Sigmoid colon (tissue), 7 donors: ENCODE measurements around the gene RUNX2. TPM values are rescaled to one million over a fixed set of nuclear protein-coding genes. Genes with fewer than 3 reads are reported as not detected.
A peak's percentile ranks its signal among the peaks of the same experiment; 100 is the strongest.

Experiments
- DNase-seq: peaks from one replicate; pipeline ENCODE4 v3.0.0-alpha.2; 2019
- H3K27ac ChIP-seq, 4 donors: fragments of 200-600 bp; sonication (generic); one replicate each; pipeline ENCODE4 v1.5.1; 2016 to 2019; ENCODE audit warnings: mild to moderate bottlenecking in 1 of 4
- H3K27me3 ChIP-seq, 3 donors: fragments of 200-600 bp; sonication (generic); one replicate each; pipeline ENCODE4 v1.5.1; 2019; ENCODE audit warnings: mild to moderate bottlenecking in 1 of 3
- H3K36me3 ChIP-seq, 4 donors: fragments of 200-600 bp; sonication (generic); one replicate each; pipeline ENCODE4 v1.5.1; 2016 to 2019
- H3K4me1 ChIP-seq, 4 donors: fragments of 200-600 bp; sonication (generic); one replicate each; pipeline ENCODE4 v1.5.1; 2017 to 2019
- H3K4me3 ChIP-seq, 4 donors: fragments of 200-600 bp; sonication (generic); one replicate each; pipeline ENCODE4 v1.5.1; 2017 to 2019; ENCODE audit warnings: mild to moderate bottlenecking in 2 of 4, moderate library complexity in 1 of 4
- H3K9me3 ChIP-seq, 4 donors: fragments of 200-600 bp in 3 of 4; sonication (generic) in 3 of 4; one replicate each; pipeline versions ENCODE4 v1.5.1 to v1.6.1; 2013 to 2019
- CTCF ChIP-seq, 4 experiments: fragments of 450-650 bp in 3 of 4; fragments of 200-600 bp in 1 of 4; IDR thresholded peaks; one replicate each; pipeline ENCODE4 v1.5.1; 2016 to 2019; ENCODE audit warnings: antibody characterized with exemption in 4 of 4, mild to moderate bottlenecking in 3 of 4, moderate library complexity in 2 of 4
- EP300 ChIP-seq, 4 donors: sonication (generic); formaldehyde crosslinking; IDR thresholded peaks; one replicate each; pipeline ENCODE4 v1.6.1; 2017; ENCODE audit warnings: antibody characterized with exemption in 4 of 4
- POLR2A ChIP-seq, 2 donors: fragments of 450-650 bp; IDR thresholded peaks; one replicate each; pipeline ENCODE4 v1.6.1; 2016; ENCODE audit warnings: antibody characterized with exemption in 2 of 2, mild to moderate bottlenecking in 2 of 2, moderate library complexity in 2 of 2
- POLR2AphosphoS5 ChIP-seq, 4 donors: sonication (generic); formaldehyde crosslinking; IDR thresholded peaks; one replicate each; pipeline ENCODE4 v1.6.1; 2017; ENCODE audit warnings: antibody characterized with exemption in 4 of 4
- WGBS, 2 donors: extraction: QIAGEN DNeasy Blood & Tissue Kit; methylation state at CpG; one replicate each; pipeline ENCODE4 v1.1.7; 2013; 5-methylcytosine and 5-hydroxymethylcytosine counted together
- intact Hi-C: fragments of 100-400 bp; cut with DNase I; formaldehyde crosslinking; loops from one replicate; pipeline ENCODE4 v1.15.1; 2023
- polyA plus RNA-seq, 3 donors: library from polyadenylated mRNA; stranded (reverse); fragments of 200-250 nt; gene quantifications; one replicate each; pipeline ENCODE4 v1.2.3, GENCODE V29; 2013
- total RNA-seq, 4 donors: library from RNA; depleted of rRNA; stranded (reverse); fragments of >200 nt; gene quantifications; one replicate each; pipeline ENCODE4 v1.1.0, GENCODE V29; 2016
- donor health status: healthy with polysubstance abuse.
- donor health status: Bipolar disorder and iron deficiency.
- donor health status: healthy.

Gene RUNX2
- total and polyA plus RNA-seq, 7 donors, result 0.92 to 4.7 (median 2.9) TPM

GRCh38 chr6:45433533-45434380, 105.6 kb downstream of the RUNX2 start:
- Histone ChIP-seq H3K36me3 (no peaks in the 10 kb centered on the region), H3K4me1 (peaks cover 0 to 22% (median 11%) of the 10 kb centered on the region in 4 donors), H3K27me3 (no peaks in the 10 kb centered on the region), H3K27ac (peak overlapping the region in 1 of 4 donors; percentile 29), H3K9me3 (no peaks in the 10 kb centered on the region), H3K4me3 (no peak overlapping the region)
- DNase-seq, result no peak
- WGBS, 2 donors, result 17 to 47% methylated on average over 2 of the region's 2 CpGs
- no peak for TF ChIP-seq POLR2AphosphoS5 (IDR thresholded peaks at IDR 0.05)
- intact Hi-C loops, result no loop called here

GRCh38 chr6:45434381-45434700, 106.2 kb downstream of the RUNX2 start:
- TF ChIP-seq POLR2AphosphoS5 (IDR thresholded peaks at IDR 0.05), result no peak
- TF ChIP-seq EP300 (IDR thresholded peaks at IDR 0.05), result no peak
- no peak for TF ChIP-seq POLR2A (IDR thresholded peaks at IDR 0.05)
- no peak for TF ChIP-seq CTCF (IDR thresholded peaks at IDR 0.05)
- Histone ChIP-seq H3K4me3 (no peak overlapping the region), H3K27ac (no peak overlapping the region), H3K36me3 (no peaks in the 10 kb centered on the region), H3K4me1 (peaks cover 0 to 28% (median 11%) of the 10 kb centered on the region in 4 donors), H3K27me3 (no peaks in the 10 kb centered on the region), H3K9me3 (no peaks in the 10 kb centered on the region)
- DNase-seq, result no peak
- intact Hi-C loops, result no loop called here

GRCh38 chr6:45436544-45437438, 108.7 kb downstream of the RUNX2 start:
- Histone ChIP-seq H3K4me1 (peaks cover 0 to 28% (median 11%) of the 10 kb centered on the region in 4 donors), H3K9me3 (no peaks in the 10 kb centered on the region), H3K27ac (peak overlapping the region in 2 of 4 donors; percentile 44 to 67), H3K4me3 (no peak overlapping the region), H3K36me3 (no peaks in the 10 kb centered on the region), H3K27me3 (no peaks in the 10 kb centered on the region)
- TF ChIP-seq POLR2AphosphoS5 (IDR thresholded peaks at IDR 0.05) (peak in 1 of 4 donors; percentile 33), CTCF (IDR thresholded peaks at IDR 0.05) (no peak)
- intact Hi-C loops, result loop anchor here (5.0 kb wide), 1 partner anchor 156 kb away; no protein-coding TSS in a partner anchor
- DNase-seq, result no peak
- WGBS, 2 donors, result 45 to 52% methylated on average over 7 of the region's 7 CpGs

GRCh38 chr6:45437439-45437815, 109.3 kb downstream of the RUNX2 start:
- DNase-seq, result no peak
- no peaks in the 10 kb centered on the region for H3K36me3 ChIP-seq
- peak overlapping the region in 2 of 4 donors; percentile 44 to 67 for H3K27ac ChIP-seq
- no peaks in the 10 kb centered on the region for H3K9me3 ChIP-seq
- WGBS, 2 donors, result 66 to 70% methylated on average over 3 of the region's 3 CpGs
- intact Hi-C loops, result loop anchor here (5.0 kb wide), 1 partner anchor 155 kb away; no protein-coding TSS in a partner anchor
- H3K27me3 ChIP-seq, result no peaks in the 10 kb centered on the region
- H3K4me3 ChIP-seq, result no peak overlapping the region
- no peak for TF ChIP-seq POLR2A (IDR thresholded peaks at IDR 0.05)
- no peak for TF ChIP-seq EP300 (IDR thresholded peaks at IDR 0.05)
- TF ChIP-seq POLR2AphosphoS5 (IDR thresholded peaks at IDR 0.05), result peak in 1 of 4 donors; percentile 16
- no peak for TF ChIP-seq CTCF (IDR thresholded peaks at IDR 0.05)
- H3K4me1 ChIP-seq, result peaks cover 0 to 28% (median 11%) of the 10 kb centered on the region in 4 donors

GRCh38 chr6:45438151-45438550, 110.0 kb downstream of the RUNX2 start:
- H3K27ac ChIP-seq, result peak overlapping the region in 1 of 4 donors; percentile 67
- TF ChIP-seq POLR2A (IDR thresholded peaks at IDR 0.05) (no peak), EP300 (IDR thresholded peaks at IDR 0.05) (no peak), CTCF (IDR thresholded peaks at IDR 0.05) (no peak), POLR2AphosphoS5 (IDR thresholded peaks at IDR 0.05) (no peak)
- intact Hi-C loops, result loop anchor here (5.0 kb wide), 1 partner anchor 154 kb away; no protein-coding TSS in a partner anchor
- no peaks in the 10 kb centered on the region for H3K9me3 ChIP-seq
- no peak for DNase-seq
- H3K27me3 ChIP-seq, result no peaks in the 10 kb centered on the region
- H3K36me3 ChIP-seq, result no peaks in the 10 kb centered on the region
- WGBS, 2 donors, result 42 to 74% methylated on average over 3 of the region's 3 CpGs
- no peak overlapping the region for H3K4me3 ChIP-seq
- H3K4me1 ChIP-seq, result peaks cover 0 to 28% (median 9%) of the 10 kb centered on the region in 4 donors
